HCT116 (cell line): ENCODE results near the gene GPR61. TPM values are rescaled to one million over a fixed set of nuclear protein-coding genes. Genes with fewer than 3 reads are reported as not detected.

Source experiments
- ATAC-seq: fragments of 200-7000 bp; cut with Tn5 transposase; 2 replicates; pipeline ENCODE4 v1.9.1; 2020; ENCODE audit warnings: mild to moderate bottlenecking, moderate library complexity
- Bru-seq: library from RNA; stranded (reverse); fragments of 400-500 nt; gene quantifications from one replicate; lab custom pipeline; 2021; lab: Mats Ljungman, UMichigan
- BruChase-seq, 2 experiments: library from RNA; stranded (reverse); fragments of 400-500 nt; gene quantifications; one replicate each; lab custom pipeline; 2021; lab: Mats Ljungman, UMichigan
- BruUV-seq: library from RNA; stranded (reverse); fragments of 400-500 nt; replicated peaks from 2 replicates; lab custom pipeline; 2021; lab: Mats Ljungman, UMichigan
- CTCF ChIA-PET: fragments of 300-600 bp; sonication (Branson Sonifier 250); formaldehyde crosslinking; loops from one replicate; lab custom pipeline; 2021; ENCODE audit warnings: antibody characterized with exemption; lab: Charles Lee
- POLR2A ChIA-PET: fragments of 300-600, 350-600 bp; sonication (Branson Sonifier 250); formaldehyde crosslinking; loops from one replicate; lab custom pipeline; 2021; ENCODE audit warnings: antibody characterized with exemption; lab: Charles Lee
- RAD21 ChIA-PET, 2 experiments: fragments of 300-600 bp; sonication (Branson Sonifier 250); formaldehyde crosslinking; loops; one replicate each; lab custom pipeline; 2023; ENCODE audit warnings: low total read pairs in 2 of 2; ENCODE audit not compliant: uncharacterized antibody in 2 of 2, unreplicated experiment in 2 of 2, low non-redundant PET in 1 of 2; lab: Charles Lee
- DNase-seq: peaks from one replicate; pipeline ENCODE4 v3.0.0-alpha.2; 2010; ENCODE audit warnings: low read depth, low spot score
- H2AFZ ChIP-seq: fragments of 200-600 bp; shearing (Covaris generic), sonication (generic); 2 replicates; pipeline ENCODE4 v1.6.1; 2017; ENCODE audit warnings: low read depth, mixed run types, mixed read lengths, antibody characterized with exemption, low read length; ENCODE audit not compliant: poor library complexity, severe bottlenecking
- H3K27ac ChIP-seq: 2 replicates; pipeline ENCODE4 v1.5.1; 2012; ENCODE audit warnings: low read depth, low read length
- H3K27me3 ChIP-seq: fragments of 200-600 bp; sonication (generic); 2 replicates; pipeline ENCODE4 v1.6.1; 2016; ENCODE audit warnings: mixed run types, low read length, mixed read lengths; ENCODE audit not compliant: insufficient read depth
- H3K36me3 ChIP-seq, 2 experiments: fragments of 200-500 bp in 1 of 2; fragments of 200-600 bp in 1 of 2; sonication (Bioruptor generic) in 1 of 2; sonication (generic) in 1 of 2; 2 replicates each; pipeline versions ENCODE4 v1.5.1 to v1.6.1; 2014 to 2016; ENCODE audit warnings: low read length in 2 of 2, inconsistent platforms in 1 of 2, mixed read lengths in 1 of 2, mixed run types in 1 of 2; ENCODE audit not compliant: insufficient read depth in 2 of 2, control insufficient read depth in 1 of 2
- H3K4me1 ChIP-seq, 2 experiments: fragments of 200-600 bp in 1 of 2; sonication (generic) in 1 of 2; 2 replicates each; pipeline versions ENCODE4 v1.5.1 to v1.6.1; 2012 to 2017; ENCODE audit warnings: low read length in 2 of 2, inconsistent platforms in 1 of 2, mild to moderate bottlenecking in 1 of 2, mixed read lengths in 1 of 2, mixed run types in 1 of 2, moderate library complexity in 1 of 2; ENCODE audit not compliant: insufficient read depth in 2 of 2, control insufficient read depth in 1 of 2
- H3K4me2 ChIP-seq: fragments of 200-600 bp; sonication (generic); 2 replicates; pipeline ENCODE4 v1.6.1; 2017; ENCODE audit warnings: mixed run types, low read length, mixed read lengths
- H3K4me3 ChIP-seq, 2 experiments: fragments of 200-600 bp in 1 of 2; sonication (generic) in 1 of 2; replicated peaks in 1 of 2; 2 replicates each; pipeline ENCODE4 v1.5.1; 2011 to 2016; ENCODE audit warnings: low read length in 2 of 2, control low read depth in 1 of 2, low read depth in 1 of 2, mild to moderate bottlenecking in 1 of 2, mixed read lengths in 1 of 2, mixed run types in 1 of 2
- H3K79me2 ChIP-seq: fragments of 200-600 bp; sonication (generic); 2 replicates; pipeline ENCODE4 v1.6.1; 2017; ENCODE audit warnings: mild to moderate bottlenecking, mixed run types, low read length, moderate library complexity, mixed read lengths; ENCODE audit not compliant: insufficient read depth
- H3K9ac ChIP-seq: fragments of 200-600 bp; sonication (generic); 2 replicates; pipeline ENCODE4 v1.6.1; 2016; ENCODE audit warnings: low read length, mixed read lengths
- H3K9me2 ChIP-seq: fragments of 200-600 bp; sonication (generic), shearing (Covaris generic); 2 replicates; pipeline ENCODE4 v1.6.1; 2017; ENCODE audit warnings: mixed run types, mild to moderate bottlenecking, moderate library complexity; ENCODE audit not compliant: insufficient read depth
- H3K9me3 ChIP-seq, 2 experiments: fragments of 200-500 bp in 1 of 2; fragments of 200-600 bp in 1 of 2; sonication (Bioruptor generic) in 1 of 2; sonication (generic) in 1 of 2; 2 replicates each; pipeline ENCODE4 v1.6.1; 2014 to 2017; ENCODE audit warnings: low read length in 2 of 2, mixed read lengths in 2 of 2, inconsistent platforms in 1 of 2, low read depth in 1 of 2, mild to moderate bottlenecking in 1 of 2, mixed run types in 1 of 2, moderate library complexity in 1 of 2; ENCODE audit not compliant: control insufficient read depth in 1 of 2, insufficient read depth in 1 of 2
- H4K20me1 ChIP-seq: fragments of 200-600 bp; sonication (generic), shearing (Covaris generic); 2 replicates; pipeline ENCODE4 v1.6.1; 2017; ENCODE audit warnings: mixed run types, mild to moderate bottlenecking, moderate library complexity; ENCODE audit not compliant: insufficient read depth
- CEBPB ChIP-seq: IDR thresholded peaks from 2 replicates; pipeline ENCODE4 v1.6.1; 2012; ENCODE audit warnings: low read depth
- EGR1 ChIP-seq: IDR thresholded peaks from 2 replicates; pipeline ENCODE4 v1.6.1; 2012; ENCODE audit warnings: low read depth
- EZH2 ChIP-seq: fragments of 200-600 bp; sonication (generic); IDR thresholded peaks from 2 replicates; pipeline ENCODE4 v1.6.1; 2017; ENCODE audit warnings: antibody characterized with exemption, mixed run types
- ZNF274 ChIP-seq: fragments of 200-500 bp; sonication (Bioruptor generic); IDR thresholded peaks from 2 replicates; pipeline ENCODE4 v1.6.1; 2014; ENCODE audit warnings: mild to moderate bottlenecking, low read depth, low read length, inconsistent platforms
- intact Hi-C: fragments of 100-400 bp; cut with micrococcal nuclease; formaldehyde crosslinking; loops from 2 replicates; pipeline ENCODE4 v1.10.0; 2022
- long read RNA-seq: library from polyadenylated mRNA; unstranded; transcript quantifications from one replicate; pipeline ENCODE4 v2.0.0, GENCODE V29; 2021; ENCODE audit not compliant: unreplicated experiment
- polyA plus RNA-seq: library from polyadenylated mRNA; unstranded; fragments of >200 nt; gene quantifications from 2 replicates; pipeline ENCODE4 v1.2.1, GENCODE V29; 2012; ENCODE audit warnings: missing spikeins
- total RNA-seq: library from RNA; stranded (reverse); gene quantifications from one replicate; pipeline ENCODE4 v1.2.1, GENCODE V29; 2021; ENCODE audit not compliant: unreplicated experiment
- TF ChIP-seq, protein P1 (sequence below): IDR thresholded peaks from 2 replicates; pipeline ENCODE4 v1.6.1; 2012
- TF ChIP-seq, protein P2 (sequence below): IDR thresholded peaks from 2 replicates; pipeline ENCODE4 v1.6.1; 2012; ENCODE audit warnings: low read depth

Gene GPR61
- total RNA-seq (not detected), Bru-seq, nascent RNA (percentile 25 among the genes with signal in this experiment), BruChase-seq, experiment 1, labeled RNA remaining after a 6-hour chase (percentile 17 among the genes with signal in this experiment), BruChase-seq, experiment 2, labeled RNA remaining after a 2-hour chase (percentile 19 among the genes with signal in this experiment)
- polyA plus RNA-seq = 0.07 and 0.16 TPM in 2 replicates
- long read RNA-seq = 0 reads

DNA sequence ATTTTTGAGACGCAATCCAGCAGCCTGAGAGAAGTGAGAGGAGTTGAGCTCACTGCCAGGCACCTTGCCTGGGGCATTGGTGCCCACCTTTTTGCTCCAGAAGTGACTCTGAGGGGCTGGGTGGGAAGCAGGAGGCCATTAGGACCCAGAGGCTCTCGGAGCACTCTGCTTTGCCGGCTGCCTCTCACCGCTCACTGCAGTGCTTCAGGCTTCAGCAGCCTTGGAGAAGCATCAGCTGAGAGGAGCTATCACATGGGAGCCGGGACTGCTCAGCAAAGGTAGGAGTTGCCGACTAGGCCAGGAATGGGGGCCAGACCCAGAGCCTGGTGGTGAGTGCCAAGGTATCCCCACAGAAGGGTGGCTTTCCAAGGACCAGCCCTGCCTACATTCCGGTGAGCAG lies at the start of gene GPR61:
Gene GPR61 (plus strand): TSS at position 197 of the 400 bp plus-strand sequence. CDS start 3,151 bp downstream, outside the sequence.
- H3K36me3 ChIP-seq = no peaks in the 10 kb centered on the region
- no peaks in the 10 kb centered on the region for H3K9me3 ChIP-seq
- DNase-seq (no peak), ATAC-seq (no peak)
- H3K9ac ChIP-seq = no peak within 1 kb of the TSS
- H3K4me2 ChIP-seq = no peak within 1 kb of the TSS
- no peaks in the 10 kb centered on the region for H3K4me1 ChIP-seq
- ChIA-PET RAD21 (no interaction called here), CTCF (no interaction called here), POLR2A (no interaction called here)
- H3K9me2 ChIP-seq = no peaks in the 10 kb centered on the region
- no peak for TF ChIP-seq EGR1
- no peak for TF ChIP-seq ZNF274
- TF ChIP-seq EZH2 = no peak
- TF ChIP-seq, protein P1, sequence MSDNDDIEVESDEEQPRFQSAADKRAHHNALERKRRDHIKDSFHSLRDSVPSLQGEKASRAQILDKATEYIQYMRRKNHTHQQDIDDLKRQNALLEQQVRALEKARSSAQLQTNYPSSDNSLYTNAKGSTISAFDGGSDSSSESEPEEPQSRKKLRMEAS = no peak
- TF ChIP-seq, protein P2, sequence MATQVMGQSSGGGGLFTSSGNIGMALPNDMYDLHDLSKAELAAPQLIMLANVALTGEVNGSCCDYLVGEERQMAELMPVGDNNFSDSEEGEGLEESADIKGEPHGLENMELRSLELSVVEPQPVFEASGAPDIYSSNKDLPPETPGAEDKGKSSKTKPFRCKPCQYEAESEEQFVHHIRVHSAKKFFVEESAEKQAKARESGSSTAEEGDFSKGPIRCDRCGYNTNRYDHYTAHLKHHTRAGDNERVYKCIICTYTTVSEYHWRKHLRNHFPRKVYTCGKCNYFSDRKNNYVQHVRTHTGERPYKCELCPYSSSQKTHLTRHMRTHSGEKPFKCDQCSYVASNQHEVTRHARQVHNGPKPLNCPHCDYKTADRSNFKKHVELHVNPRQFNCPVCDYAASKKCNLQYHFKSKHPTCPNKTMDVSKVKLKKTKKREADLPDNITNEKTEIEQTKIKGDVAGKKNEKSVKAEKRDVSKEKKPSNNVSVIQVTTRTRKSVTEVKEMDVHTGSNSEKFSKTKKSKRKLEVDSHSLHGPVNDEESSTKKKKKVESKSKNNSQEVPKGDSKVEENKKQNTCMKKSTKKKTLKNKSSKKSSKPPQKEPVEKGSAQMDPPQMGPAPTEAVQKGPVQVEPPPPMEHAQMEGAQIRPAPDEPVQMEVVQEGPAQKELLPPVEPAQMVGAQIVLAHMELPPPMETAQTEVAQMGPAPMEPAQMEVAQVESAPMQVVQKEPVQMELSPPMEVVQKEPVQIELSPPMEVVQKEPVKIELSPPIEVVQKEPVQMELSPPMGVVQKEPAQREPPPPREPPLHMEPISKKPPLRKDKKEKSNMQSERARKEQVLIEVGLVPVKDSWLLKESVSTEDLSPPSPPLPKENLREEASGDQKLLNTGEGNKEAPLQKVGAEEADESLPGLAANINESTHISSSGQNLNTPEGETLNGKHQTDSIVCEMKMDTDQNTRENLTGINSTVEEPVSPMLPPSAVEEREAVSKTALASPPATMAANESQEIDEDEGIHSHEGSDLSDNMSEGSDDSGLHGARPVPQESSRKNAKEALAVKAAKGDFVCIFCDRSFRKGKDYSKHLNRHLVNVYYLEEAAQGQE = no peak
- no peak for TF ChIP-seq CEBPB
- H3K79me2 ChIP-seq = no peaks in the 10 kb centered on the region
- intact Hi-C loops = loop anchor here (10.0 kb wide), 1 partner anchor 335 kb away; no protein-coding TSS in a partner anchor
- no TSS peak for BruUV-seq
- H3K27ac ChIP-seq = no peak within 1 kb of the TSS
- H3K4me3 ChIP-seq = no peak within 1 kb of the TSS
- H3K27me3 ChIP-seq = no peaks in the 10 kb centered on the region
- H2AFZ ChIP-seq = no peak within 1 kb of the TSS
- no peaks in the 10 kb centered on the region for H4K20me1 ChIP-seq
